Measurements from ENCODE around the gene ZFYVE28.

Gene ZFYVE28

GRCh38 chr4:2324891-2325290 is 93.6 kb downstream of the ZFYVE28 start:
- H3K79me2 ChIP-seq (ENCODE audit: control insufficient read depth, low read length) = no peaks in the 10 kb centered on the region
- no peak overlapping the region for H3K4me3 ChIP-seq (ENCODE audit: low read length)
- H4K20me1 ChIP-seq (ENCODE audit: control insufficient read depth, insufficient read depth, low read depth, low read length) = no peaks in the 10 kb centered on the region
- no peak overlapping the region for H3K27ac ChIP-seq (ENCODE audit: low read depth, low read length)
- H3K36me3 ChIP-seq (ENCODE audit: control insufficient read depth, low read length) = no peaks in the 10 kb centered on the region
- H3K9me2 ChIP-seq (replicated peaks; ENCODE audit: control insufficient read depth, low read length) = no peaks in the 10 kb centered on the region
- H3K4me1 ChIP-seq (ENCODE audit: control insufficient read depth, low read length) = no peaks in the 10 kb centered on the region
- H3F3A ChIP-seq (ENCODE audit: control insufficient read depth, insufficient read depth) = no peaks in the 10 kb centered on the region
- H3K27me3 ChIP-seq (ENCODE audit: control insufficient read depth, low read length) = peaks cover 11% of the 10 kb centered on the region
- TF ChIP-seq CTCF (IDR thresholded peaks at IDR 0.05; ENCODE audit: low read depth, low read length, poor library complexity, severe bottlenecking) (no peak), EZH2phosphoT487 (IDR thresholded peaks at IDR 0.05; ENCODE audit: borderline replicate concordance, low read length) (no peak)
- peaks cover 9% of the 10 kb centered on the region for H3K9me3 ChIP-seq (ENCODE audit: control insufficient read depth, insufficient read depth, low read length)
- H3K4me2 ChIP-seq (ENCODE audit: low read length) = no peak overlapping the region

GRCh38 chr4:2322841-2323240 is 95.6 kb downstream of the ZFYVE28 start:
- Histone ChIP-seq H3K36me3 (ENCODE audit: control insufficient read depth, low read length) (no peaks in the 10 kb centered on the region), H3K4me2 (ENCODE audit: low read length) (no peak overlapping the region)

GRCh38 chr4:2322227-2322626 is 96.2 kb downstream of the ZFYVE28 start:
- no peak overlapping the region for H3K27ac ChIP-seq (ENCODE audit: low read depth, low read length)
- H3K79me2 ChIP-seq (ENCODE audit: control insufficient read depth, low read length) = no peaks in the 10 kb centered on the region
- no peaks in the 10 kb centered on the region for H3K9me2 ChIP-seq (replicated peaks; ENCODE audit: control insufficient read depth, low read length)

More at GRCh38 chr4:2322841-2323240, 95.6 kb downstream of the ZFYVE28 start:
- Histone ChIP-seq H3F3A (ENCODE audit: control insufficient read depth, insufficient read depth) (no peaks in the 10 kb centered on the region), H3K27me3 (ENCODE audit: control insufficient read depth, low read length) (peaks cover 2% of the 10 kb centered on the region; the same call in 1 of the 2 replicates), H3K4me3 (ENCODE audit: low read length) (no peak overlapping the region), H3K27ac (ENCODE audit: low read depth, low read length) (no peak overlapping the region), H3K4me1 (ENCODE audit: control insufficient read depth, low read length) (no peaks in the 10 kb centered on the region), H3K9me3 (ENCODE audit: control insufficient read depth, insufficient read depth, low read length) (peaks cover 5% of the 10 kb centered on the region), H4K20me1 (ENCODE audit: control insufficient read depth, insufficient read depth, low read depth, low read length) (no peaks in the 10 kb centered on the region), H3K79me2 (ENCODE audit: control insufficient read depth, low read length) (no peaks in the 10 kb centered on the region), H3K9me2 (replicated peaks; ENCODE audit: control insufficient read depth, low read length) (no peaks in the 10 kb centered on the region)
- TF ChIP-seq EZH2phosphoT487 (IDR thresholded peaks at IDR 0.05; ENCODE audit: borderline replicate concordance, low read length) = no peak
- TF ChIP-seq CTCF (IDR thresholded peaks at IDR 0.05; ENCODE audit: low read depth, low read length, poor library complexity, severe bottlenecking) = no peak

More at GRCh38 chr4:2322227-2322626, 96.2 kb downstream of the ZFYVE28 start:
- Histone ChIP-seq H3K4me3 (ENCODE audit: low read length) (no peak overlapping the region), H4K20me1 (ENCODE audit: control insufficient read depth, insufficient read depth, low read depth, low read length) (no peaks in the 10 kb centered on the region), H3K9me3 (ENCODE audit: control insufficient read depth, insufficient read depth, low read length) (no peaks in the 10 kb centered on the region), H3K27me3 (ENCODE audit: control insufficient read depth, low read length) (no peaks in the 10 kb centered on the region), H3K36me3 (ENCODE audit: control insufficient read depth, low read length) (no peaks in the 10 kb centered on the region), H3K4me1 (ENCODE audit: control insufficient read depth, low read length) (no peaks in the 10 kb centered on the region), H3K4me2 (ENCODE audit: low read length) (no peak overlapping the region), H3F3A (ENCODE audit: control insufficient read depth, insufficient read depth) (no peaks in the 10 kb centered on the region)
- no peak for TF ChIP-seq EZH2phosphoT487 (IDR thresholded peaks at IDR 0.05; ENCODE audit: borderline replicate concordance, low read length)
- TF ChIP-seq CTCF (IDR thresholded peaks at IDR 0.05; ENCODE audit: low read depth, low read length, poor library complexity, severe bottlenecking) = no peak
